Right lobe of liver (tissue), 6 donors: ENCODE data around the gene PHF10. TPM values are rescaled to one million over a fixed set of nuclear protein-coding genes. Genes with fewer than 3 reads are reported as not detected.

Experiments used
- ATAC-seq, 4 donors: fragments of 200-7000 bp; cut with Tn5 transposase; one replicate each; pipeline ENCODE4 v1.9.1; 2020; ENCODE audit warnings: mild to moderate bottlenecking in 4 of 4, moderate library complexity in 4 of 4
- DNase-seq, 3 donors: peaks; one replicate each; pipeline ENCODE4 v3.0.0-alpha.2; 2020
- H3K27ac ChIP-seq, 3 donors: fragments of 200-600 bp; one replicate each; pipeline ENCODE4 v1.8.0; 2022
- H3K27me3 ChIP-seq, 2 donors: fragments of 200-600 bp; one replicate each; pipeline ENCODE4 v1.8.0; 2022
- H3K36me3 ChIP-seq, 4 donors: fragments of 200-600 bp; sonication (generic) in 1 of 4; one replicate each; pipeline versions ENCODE4 v1.5.1 to v1.8.0; 2017 to 2022; ENCODE audit warnings: control low read depth in 1 of 4
- H3K4me1 ChIP-seq, 4 donors: fragments of 200-600 bp; sonication (generic) in 1 of 4; one replicate each; pipeline versions ENCODE4 v1.5.1 to v1.8.0; 2017 to 2022; ENCODE audit warnings: control low read depth in 1 of 4
- H3K4me3 ChIP-seq, 3 donors: fragments of 200-600 bp; one replicate each; pipeline ENCODE4 v1.8.0; 2022
- H3K9me3 ChIP-seq, 4 donors: fragments of 200-600 bp; sonication (generic) in 1 of 4; one replicate each; pipeline versions ENCODE4 v1.5.1 to v1.8.0; 2017 to 2022; ENCODE audit warnings: control low read depth in 1 of 4
- POLR2A ChIP-seq: fragments of 450-650 bp; IDR thresholded peaks from one replicate; pipeline ENCODE4 v1.6.1; 2017; ENCODE audit warnings: antibody characterized with exemption, mild to moderate bottlenecking
- WGBS: methylation state at CpG from one replicate; pipeline ENCODE4 v1.1.6; 2018; ENCODE audit warnings: low coverage, low lambda C conversion rate; ENCODE audit not compliant: insufficient coverage; ENCODE audit errors: missing lambda C conversion rate; 5-methylcytosine and 5-hydroxymethylcytosine counted together
- intact Hi-C, 2 donors: fragments of 100-400 bp; cut with DNase I; formaldehyde crosslinking; loops; one replicate each; pipeline versions ENCODE4 v1.11.2 to v1.14.1; 2022
- total RNA-seq, 6 experiments: library from RNA; depleted of rRNA in 2 of 6; stranded (reverse); fragments of >200 nt in 2 of 6; fragmentation: NEBNext Ultra II Directional in 3 of 6; extraction: Animal tissue kit (Norgen Biotek cat#: 25700) in 3 of 6; gene quantifications; one replicate each; pipeline versions ENCODE4 v1.1.0 to v1.2.4, GENCODE V29; 2016 to 2023
- TF ChIP-seq, protein P1 (sequence below), 4 donors: fragments of 200-600 bp in 3 of 4; fragments of 450-650 bp in 1 of 4; IDR thresholded peaks; one replicate each; pipeline versions ENCODE4 v1.5.1 to v1.8.0; 2016 to 2022; ENCODE audit warnings: antibody characterized with exemption in 4 of 4, mild to moderate bottlenecking in 2 of 4
- donor health status: DM: no; HTN: yes; CAD: no.
- donor health status: DM: no; HTN: no; CAD: no.
- donor health status: DM: no; HTN: no; CAD: no.
- donor health status: DM: no; HTN: yes; CAD: no.
- donor health status: DM: no; HTN: yes; CAD: no.

PHF10 gene
- total RNA-seq, 6 experiments from 2014 or later: 19.9 to 31.4 (median 25.0) TPM

DNA sequence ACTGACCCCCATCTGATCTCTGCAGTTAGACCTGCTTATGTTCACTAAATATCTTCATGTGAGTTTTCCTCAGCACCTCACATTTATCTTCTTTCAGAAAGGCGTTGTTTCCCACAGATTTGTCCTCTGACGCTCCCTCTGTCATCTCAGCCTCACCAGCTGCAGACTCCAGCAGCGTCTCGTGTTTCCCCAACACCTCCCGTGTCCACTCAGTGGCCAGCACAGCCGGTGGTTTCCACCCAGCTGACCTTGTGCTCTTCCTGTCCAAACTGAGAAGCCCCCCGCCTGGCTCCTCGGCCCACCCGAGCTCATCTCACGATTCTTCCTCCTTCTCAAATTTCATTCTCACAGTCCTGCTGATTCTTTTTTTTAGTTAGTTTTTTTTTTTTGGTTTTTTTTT is 39.6 kb upstream of the PHF10 start:
- 82% methylated on average over 10 of the region's 10 CpGs for WGBS
- Histone ChIP-seq H3K4me3 (peak overlapping the region in 1 of 3 donors; percentile 43), H3K27ac (peak overlapping the region in 2 of 3 donors; percentile 1 to 47), H3K36me3 (peaks cover 0 to 27% (median 10%) of the 10 kb centered on the region in 4 donors), H3K27me3 (no peaks in the 10 kb centered on the region), H3K9me3 (no peaks in the 10 kb centered on the region), H3K4me1 (peaks cover 0 to 19% (median 5%) of the 10 kb centered on the region in 4 donors)
- intact Hi-C loops: no loop called here
- DNase-seq (no peak), ATAC-seq (no peak)
- TF ChIP-seq, protein P1, sequence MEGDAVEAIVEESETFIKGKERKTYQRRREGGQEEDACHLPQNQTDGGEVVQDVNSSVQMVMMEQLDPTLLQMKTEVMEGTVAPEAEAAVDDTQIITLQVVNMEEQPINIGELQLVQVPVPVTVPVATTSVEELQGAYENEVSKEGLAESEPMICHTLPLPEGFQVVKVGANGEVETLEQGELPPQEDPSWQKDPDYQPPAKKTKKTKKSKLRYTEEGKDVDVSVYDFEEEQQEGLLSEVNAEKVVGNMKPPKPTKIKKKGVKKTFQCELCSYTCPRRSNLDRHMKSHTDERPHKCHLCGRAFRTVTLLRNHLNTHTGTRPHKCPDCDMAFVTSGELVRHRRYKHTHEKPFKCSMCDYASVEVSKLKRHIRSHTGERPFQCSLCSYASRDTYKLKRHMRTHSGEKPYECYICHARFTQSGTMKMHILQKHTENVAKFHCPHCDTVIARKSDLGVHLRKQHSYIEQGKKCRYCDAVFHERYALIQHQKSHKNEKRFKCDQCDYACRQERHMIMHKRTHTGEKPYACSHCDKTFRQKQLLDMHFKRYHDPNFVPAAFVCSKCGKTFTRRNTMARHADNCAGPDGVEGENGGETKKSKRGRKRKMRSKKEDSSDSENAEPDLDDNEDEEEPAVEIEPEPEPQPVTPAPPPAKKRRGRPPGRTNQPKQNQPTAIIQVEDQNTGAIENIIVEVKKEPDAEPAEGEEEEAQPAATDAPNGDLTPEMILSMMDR (IDR thresholded peaks at IDR 0.05): no peak
- no peak for TF ChIP-seq POLR2A

DNA sequence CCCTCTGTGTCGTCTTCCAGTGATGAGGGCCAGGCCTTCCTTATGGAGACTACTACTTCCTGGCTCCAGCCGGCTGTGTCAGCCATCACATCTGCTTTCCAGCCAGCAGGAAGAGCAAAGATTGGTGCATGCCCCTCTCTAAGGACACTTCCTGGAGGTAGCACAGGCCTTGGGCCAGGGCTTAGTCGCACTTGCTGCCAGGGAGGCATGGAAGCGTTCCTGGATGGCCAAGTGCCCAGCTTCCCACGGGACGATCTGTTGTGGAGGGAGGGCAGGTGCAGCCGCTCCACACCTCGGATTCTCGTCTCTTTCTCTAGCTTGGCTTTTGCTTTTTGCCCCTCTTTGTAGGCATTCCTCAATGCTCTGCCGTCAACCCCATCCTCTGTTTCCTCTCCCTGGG is 39.0 kb upstream of the PHF10 start:
- Histone ChIP-seq H3K4me1 (peaks cover 0 to 19% (median 5%) of the 10 kb centered on the region in 4 donors), H3K27ac (peak overlapping the region in 2 of 3 donors; percentile 1 to 47), H3K27me3 (no peaks in the 10 kb centered on the region), H3K4me3 (peak overlapping the region in 1 of 3 donors; percentile 43), H3K36me3 (peaks cover 0 to 27% (median 11%) of the 10 kb centered on the region in 4 donors), H3K9me3 (no peaks in the 10 kb centered on the region)
- ATAC-seq: peak; percentile 34 to 72 (median 70)
- TF ChIP-seq POLR2A: no peak
- TF ChIP-seq, protein P1 (IDR thresholded peaks at IDR 0.05): no peak
- peak; percentile 48 to 89 (median 83) for DNase-seq
- intact Hi-C loops: no loop called here
- WGBS: 48% methylated on average over 5 of the region's 10 CpGs

DNA sequence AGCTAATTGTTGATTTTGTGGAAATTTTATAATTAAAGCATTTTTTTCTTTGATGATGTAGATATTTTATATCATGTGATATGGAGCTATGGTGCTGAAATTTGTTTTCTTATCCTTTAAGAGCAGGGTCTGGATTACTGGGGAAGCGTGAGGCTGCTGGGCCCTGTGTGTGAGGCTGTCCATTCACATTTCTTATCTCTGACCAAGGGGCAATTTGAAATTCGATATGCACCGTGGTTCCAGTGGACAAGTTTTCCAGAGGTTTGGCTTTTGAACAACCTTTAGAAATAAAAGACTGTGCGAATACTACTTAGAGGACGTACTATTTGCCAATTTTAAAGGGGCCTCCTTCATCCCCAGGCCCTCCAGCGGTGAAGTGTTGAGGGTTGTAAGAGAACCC is 30.9 kb upstream of the PHF10 start:
- TF ChIP-seq, protein P1 (IDR thresholded peaks at IDR 0.05): no peak
- no peak for TF ChIP-seq POLR2A
- DNase-seq (no peak), ATAC-seq (no peak)
- intact Hi-C loops: no loop called here
- WGBS: 86% methylated on average over 6 of the region's 6 CpGs
- Histone ChIP-seq H3K9me3 (no peaks in the 10 kb centered on the region), H3K36me3 (peaks cover 0 to 29% (median 2%) of the 10 kb centered on the region in 4 donors), H3K27ac (no peak overlapping the region), H3K27me3 (no peaks in the 10 kb centered on the region), H3K4me3 (no peak overlapping the region), H3K4me1 (peaks cover 0 to 13% (median 3%) of the 10 kb centered on the region in 4 donors)

DNA sequence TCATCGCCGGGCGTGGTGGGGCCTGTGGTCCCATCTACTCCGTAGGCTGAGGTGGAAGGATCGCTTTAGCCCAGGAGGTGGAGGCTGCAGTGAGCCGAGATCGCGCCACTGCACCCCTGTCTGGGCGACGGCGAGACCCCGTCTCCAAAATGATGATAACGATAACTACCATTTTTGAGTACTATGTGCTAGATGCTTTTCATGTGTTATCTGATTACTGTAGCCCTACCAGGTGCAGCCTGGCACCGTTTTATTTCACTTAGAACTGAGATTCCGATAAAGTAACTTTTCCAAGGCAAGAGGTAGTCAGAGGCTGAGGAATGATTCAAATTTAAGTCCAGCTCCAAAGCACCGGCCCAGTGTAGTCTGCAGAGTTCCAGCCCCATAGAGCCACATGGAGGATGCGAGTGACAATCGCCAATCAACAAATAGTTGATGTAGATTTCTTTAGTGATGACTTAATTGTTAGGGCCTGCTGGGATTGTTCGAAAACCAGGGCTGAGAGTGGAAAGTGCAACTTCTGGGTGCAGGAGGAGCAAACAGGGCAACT is 27.8 kb upstream of the PHF10 start:
- H3K4me3 ChIP-seq: peak overlapping the region; percentile 83 to 91 (median 89)
- peak overlapping the region; percentile 92 to 97 (median 95) for H3K27ac ChIP-seq
- no peaks in the 10 kb centered on the region for H3K27me3 ChIP-seq
- peak in 1 of 4 donors; percentile 2 for ATAC-seq
- H3K36me3 ChIP-seq: peaks cover 0 to 6% (median 0%) of the 10 kb centered on the region in 4 donors
- no peak for DNase-seq
- H3K9me3 ChIP-seq: no peaks in the 10 kb centered on the region
- H3K4me1 ChIP-seq: peaks cover 0 to 18% (median 3%) of the 10 kb centered on the region in 4 donors
- intact Hi-C loops: no loop called here
- no peak for TF ChIP-seq POLR2A
- TF ChIP-seq, protein P1 (IDR thresholded peaks at IDR 0.05): no peak
- 4% methylated on average over 15 of the region's 19 CpGs for WGBS
